ENCODE data around the gene TMEM175. TPM values are rescaled to one million over a fixed set of nuclear protein-coding genes. Genes with fewer than 3 reads are reported as not detected.
A peak's percentile ranks its signal among the peaks of the same experiment; 100 is the strongest.

TMEM175 gene
- total RNA-seq, 1 donor from 2014 or later, result 24.5 TPM

DNA sequence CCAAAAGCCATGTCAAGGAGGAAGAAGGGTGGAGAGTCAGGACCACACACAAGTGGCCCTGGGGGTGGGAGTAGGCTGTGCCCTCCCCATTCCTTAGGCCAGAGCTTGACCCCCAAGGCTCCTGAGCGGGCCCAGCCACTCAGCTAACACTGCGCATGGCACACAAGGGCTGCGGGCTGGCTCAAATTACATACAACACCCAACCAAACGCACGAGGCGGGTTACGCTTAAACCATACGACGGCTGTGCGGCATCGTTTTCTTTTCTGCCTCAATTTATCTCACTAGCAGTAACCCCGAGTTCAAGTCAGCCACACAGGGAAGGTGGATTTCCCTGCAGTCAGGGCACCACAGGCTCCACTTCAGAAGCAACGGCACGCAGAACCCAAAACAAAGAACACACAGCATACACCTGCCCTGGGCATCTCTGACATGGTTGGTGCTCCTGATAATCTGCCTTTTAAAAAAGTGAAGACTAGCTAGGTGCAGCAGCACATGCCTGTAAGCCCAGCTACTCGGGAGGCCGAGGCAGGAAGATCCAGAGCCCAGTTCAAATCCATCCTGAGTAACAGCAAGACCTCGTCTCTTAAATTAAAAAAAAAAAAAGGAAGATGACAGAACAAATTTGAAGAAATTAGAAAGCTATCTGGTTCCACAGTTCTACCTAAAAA is 3.0 kb upstream of the TMEM175 start:
- Mint-ChIP-seq H3K9me3 (no peaks in the 10 kb centered on the region), H3K4me3 (no peak overlapping the region), H3K27ac (no peak overlapping the region), H3K36me3 (ENCODE audit: low read depth) (peaks cover 16% of the 10 kb centered on the region), H3K4me1 (peaks cover 72% of the 10 kb centered on the region), H3K27me3 (no peaks in the 10 kb centered on the region)
- ATAC-seq (ENCODE audit: low read depth) (no peak), DNase-seq (no peak)
- POLR2A ChIA-PET, result interaction anchor here (1.2 kb wide), 1 partner anchor 7 kb away, joined by 3 read pairs; no protein-coding TSS in a partner anchor
- intact Hi-C loops (cut with micrococcal nuclease), result no loop called here
- CTCF ChIA-PET, result interaction anchor here (0.6 to 2.1 kb wide), 2 partner anchors 11 to 58 kb away, joined by 3 to 5 read pairs; partner anchors contain the start of gene IDUA
- TF ChIP-seq, protein P1, sequence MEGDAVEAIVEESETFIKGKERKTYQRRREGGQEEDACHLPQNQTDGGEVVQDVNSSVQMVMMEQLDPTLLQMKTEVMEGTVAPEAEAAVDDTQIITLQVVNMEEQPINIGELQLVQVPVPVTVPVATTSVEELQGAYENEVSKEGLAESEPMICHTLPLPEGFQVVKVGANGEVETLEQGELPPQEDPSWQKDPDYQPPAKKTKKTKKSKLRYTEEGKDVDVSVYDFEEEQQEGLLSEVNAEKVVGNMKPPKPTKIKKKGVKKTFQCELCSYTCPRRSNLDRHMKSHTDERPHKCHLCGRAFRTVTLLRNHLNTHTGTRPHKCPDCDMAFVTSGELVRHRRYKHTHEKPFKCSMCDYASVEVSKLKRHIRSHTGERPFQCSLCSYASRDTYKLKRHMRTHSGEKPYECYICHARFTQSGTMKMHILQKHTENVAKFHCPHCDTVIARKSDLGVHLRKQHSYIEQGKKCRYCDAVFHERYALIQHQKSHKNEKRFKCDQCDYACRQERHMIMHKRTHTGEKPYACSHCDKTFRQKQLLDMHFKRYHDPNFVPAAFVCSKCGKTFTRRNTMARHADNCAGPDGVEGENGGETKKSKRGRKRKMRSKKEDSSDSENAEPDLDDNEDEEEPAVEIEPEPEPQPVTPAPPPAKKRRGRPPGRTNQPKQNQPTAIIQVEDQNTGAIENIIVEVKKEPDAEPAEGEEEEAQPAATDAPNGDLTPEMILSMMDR (IDR thresholded peaks at IDR 0.05), result no peak

- ChIA-PET POLR2A (interaction anchor here (0.8 to 1.2 kb wide), 2 partner anchors 8 to 256 kb away, joined by 3 to 5 read pairs; partner anchors contain the start of genes ATP5ME and MYL5), CTCF (interaction anchor here (0.6 to 2.1 kb wide), 2 partner anchors 12 to 57 kb away, joined by 3 to 5 read pairs; partner anchors contain the start of gene IDUA)
- H3K4me3 Mint-ChIP-seq, result peak overlapping the region; percentile 93
- H3K4me1 Mint-ChIP-seq, result peaks cover 72% of the 10 kb centered on the region
- ATAC-seq (ENCODE audit: low read depth) (no peak), DNase-seq (no peak)
- peak overlapping the region; percentile 92 for H3K27ac Mint-ChIP-seq
- H3K27me3 Mint-ChIP-seq, result no peaks in the 10 kb centered on the region
- TF ChIP-seq, protein P1 (IDR thresholded peaks at IDR 0.05), result no peak
- intact Hi-C loops (cut with micrococcal nuclease), result loop anchor here (5.0 kb wide), 1 partner anchor 417 kb away; the partner anchor contains the start of gene UVSSA
- H3K9me3 Mint-ChIP-seq, result no peaks in the 10 kb centered on the region
- peaks cover 16% of the 10 kb centered on the region for H3K36me3 Mint-ChIP-seq (ENCODE audit: low read depth)
Measured at GRCh38 chr4:930028-930551, 2.2 kb upstream of the TMEM175 start.

DNA sequence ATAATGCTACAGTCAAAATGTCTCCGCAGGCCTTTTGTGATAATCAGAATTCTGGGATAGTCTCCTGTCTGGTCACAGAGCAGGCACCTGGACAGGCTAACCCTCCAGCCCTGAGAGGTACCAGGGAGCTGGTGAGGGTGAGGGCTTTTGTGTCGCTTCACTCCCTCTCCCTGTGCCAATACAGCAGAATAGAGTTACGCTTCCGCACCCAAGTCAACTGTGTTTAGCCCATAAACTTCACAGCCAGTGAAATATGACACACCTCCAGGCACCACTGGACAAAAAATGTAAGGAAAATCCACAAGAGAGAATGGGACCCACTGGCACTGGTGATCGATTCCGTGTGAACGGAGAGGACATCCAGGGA is 1.4 kb upstream of the TMEM175 start:
- ChIA-PET POLR2A (interaction anchor here (0.8 to 4.2 kb wide), 4 partner anchors 8 to 257 kb away, joined by 3 to 73 read pairs (median 6); partner anchors contain the start of genes ATP5ME, FGFRL1 and MYL5), CTCF (interaction anchor here (2.1 kb wide), 1 partner anchor 56 kb away, joined by 5 read pairs; the partner anchor contains the start of gene IDUA)
- H3K27ac Mint-ChIP-seq, result peak overlapping the region; percentile 92
- TF ChIP-seq, protein P1 (IDR thresholded peaks at IDR 0.05), result no peak
- peaks cover 16% of the 10 kb centered on the region for H3K36me3 Mint-ChIP-seq (ENCODE audit: low read depth)
- no peak for DNase-seq
- ATAC-seq (ENCODE audit: low read depth), result no peak
- intact Hi-C loops (cut with micrococcal nuclease), result loop anchor here (5.0 kb wide), 1 partner anchor 416 kb away; the partner anchor contains the start of gene UVSSA
- H3K4me3 Mint-ChIP-seq, result peak overlapping the region; percentile 93
- no peaks in the 10 kb centered on the region for H3K27me3 Mint-ChIP-seq
- H3K9me3 Mint-ChIP-seq, result no peaks in the 10 kb centered on the region
- H3K4me1 Mint-ChIP-seq, result peaks cover 73% of the 10 kb centered on the region

DNA sequence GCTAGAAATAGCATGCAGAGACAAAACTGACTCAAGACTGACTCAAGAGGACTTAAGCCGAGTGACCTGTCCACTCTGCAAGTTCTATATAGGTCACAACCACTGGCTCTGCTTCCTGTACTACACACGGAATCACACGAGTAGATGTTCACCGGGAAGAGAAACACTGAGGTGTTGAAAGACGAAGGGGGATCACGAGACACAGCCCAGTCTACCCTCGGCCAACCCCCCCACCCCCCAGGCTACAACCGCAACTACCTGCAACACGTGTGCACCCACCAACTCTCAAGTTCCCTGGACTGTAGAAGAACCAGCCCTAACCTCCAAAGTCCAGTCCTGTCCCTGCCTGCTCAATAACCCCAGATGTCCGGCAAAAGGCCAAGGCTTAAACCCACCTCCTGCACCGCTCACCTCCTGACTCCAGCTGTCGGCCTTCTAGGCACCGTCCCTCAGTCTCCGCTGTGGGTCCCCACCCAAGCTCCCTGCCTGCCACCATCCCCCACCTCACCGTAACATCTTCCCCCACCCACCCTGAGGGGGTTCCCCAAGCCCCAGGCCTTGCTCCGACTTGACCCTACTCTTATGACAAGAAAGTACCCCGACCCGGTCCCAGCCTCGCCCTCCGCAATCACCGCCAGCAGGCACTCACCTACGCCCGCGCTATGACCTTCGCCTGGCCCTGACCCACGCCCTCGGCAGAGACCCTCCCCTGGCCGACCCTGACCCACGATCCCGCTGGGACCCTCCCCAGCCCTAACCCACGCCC is 883 bp upstream of the TMEM175 start:
- ChIA-PET CTCF (interaction anchor here (2.1 to 2.6 kb wide), 2 partner anchors 56 kb away, joined by 5 to 14 read pairs; partner anchors contain the start of gene IDUA), POLR2A (interaction anchor here (0.8 to 4.2 kb wide), 6 partner anchors 9 to 257 kb away, joined by 5 to 73 read pairs (median 8); partner anchors contain the start of genes ATP5ME, FGFRL1, IDUA and MYL5)
- TF ChIP-seq, protein P1 (IDR thresholded peaks at IDR 0.05), result no peak
- ATAC-seq (ENCODE audit: low read depth) (no peak), DNase-seq (no peak)
- H3K27me3 Mint-ChIP-seq, result no peaks in the 10 kb centered on the region
- H3K4me1 Mint-ChIP-seq, result peaks cover 73% of the 10 kb centered on the region
- H3K27ac Mint-ChIP-seq, result peak overlapping the region; percentile 92
- H3K4me3 Mint-ChIP-seq, result peak overlapping the region; percentile 93
- no peaks in the 10 kb centered on the region for H3K9me3 Mint-ChIP-seq
- H3K36me3 Mint-ChIP-seq (ENCODE audit: low read depth), result peaks cover 12% of the 10 kb centered on the region
- intact Hi-C loops (cut with micrococcal nuclease), result loop anchor here (5.0 kb wide), 1 partner anchor 416 kb away; the partner anchor contains the start of gene UVSSA

Measured in activated B cell treated with CpG ODN at 0.5 μM for 24 hours (primary cell).